NCI-H146 (cell line): ENCODE measurements around the gene ADAMTS17.

Source experiments
- DNase-seq: peaks from one replicate; lab custom pipeline; 2025; lab: John Stamatoyannopoulos, UW

Gene ADAMTS17

GRCh38 chr15:100022391-100022790 lies 319.4 kb downstream of the ADAMTS17 start:
- DNase-seq: no peak

GRCh38 chr15:100021653-100022052 lies 320.1 kb downstream of the ADAMTS17 start:
- DNase-seq: no peak

- no peak for DNase-seq
These were observed 321.2 kb downstream of the ADAMTS17 start for GRCh38 chr15:100020614-100021013.

GRCh38 chr15:100020189-100020588 lies 321.6 kb downstream of the ADAMTS17 start:
- DNase-seq: no peak

- no peak for DNase-seq
These were observed 322.2 kb downstream of the ADAMTS17 start for GRCh38 chr15:100019601-100020000.

GRCh38 chr15:100018191-100018590 lies 323.6 kb downstream of the ADAMTS17 start:
- DNase-seq: no peak

- DNase-seq: no peak
These were observed 324.6 kb downstream of the ADAMTS17 start for GRCh38 chr15:100017140-100017539.

GRCh38 chr15:100016632-100017031 lies 325.1 kb downstream of the ADAMTS17 start:
- no peak for DNase-seq

- DNase-seq: no peak
These were observed 330.5 kb downstream of the ADAMTS17 start for GRCh38 chr15:100011235-100011634.

- DNase-seq: no peak
These were observed 332.4 kb downstream of the ADAMTS17 start for GRCh38 chr15:100009372-100009771.

GRCh38 chr15:100008258-100008657 lies 333.5 kb downstream of the ADAMTS17 start:
- DNase-seq: no peak

- no peak for DNase-seq
These were observed 334.2 kb downstream of the ADAMTS17 start for GRCh38 chr15:100007609-100008008.

GRCh38 chr15:100005715-100006114 lies 336.1 kb downstream of the ADAMTS17 start:
- DNase-seq: no peak

- DNase-seq: no peak
These were observed 336.8 kb downstream of the ADAMTS17 start for GRCh38 chr15:100005013-100005412.

GRCh38 chr15:100002787-100003536 lies 338.8 kb downstream of the ADAMTS17 start:
- DNase-seq: no peak

- DNase-seq: no peak
These were observed 339.6 kb downstream of the ADAMTS17 start for GRCh38 chr15:100002086-100002620.

GRCh38 chr15:100001405-100001804 lies 340.4 kb downstream of the ADAMTS17 start:
- DNase-seq: no peak

- no peak for DNase-seq
These were observed 342.3 kb downstream of the ADAMTS17 start for GRCh38 chr15:99999282-100000070.

GRCh38 chr15:99998661-99999101 lies 343.1 kb downstream of the ADAMTS17 start:
- no peak for DNase-seq

GRCh38 chr15:99997112-99997651 lies 344.6 kb downstream of the ADAMTS17 start:
- no peak for DNase-seq

- no peak for DNase-seq
These were observed 345.1 kb downstream of the ADAMTS17 start for GRCh38 chr15:99996660-99997059.

GRCh38 chr15:99995543-99995942 lies 346.2 kb downstream of the ADAMTS17 start:
- DNase-seq: no peak

- DNase-seq: peak; percentile 28
These were observed 346.9 kb downstream of the ADAMTS17 start for GRCh38 chr15:99994849-99995248.
